Pancreas (tissue), 10 donors: Measurements from ENCODE around the gene GPC5. TPM values are rescaled to one million over a fixed set of nuclear protein-coding genes. Genes with fewer than 3 reads are reported as not detected.

ENCODE experiments used
- ATAC-seq, 4 donors: fragments of 200-7000 bp; cut with Tn5 transposase; one replicate each; pipeline versions ENCODE4 v1.8.0 to v1.9.1; 2020; ENCODE audit warnings: mild to moderate bottlenecking in 4 of 4, moderate library complexity in 4 of 4
- DNase-seq, 6 donors: peaks; one replicate each; pipeline ENCODE4 v3.0.0-alpha.2; 2020
- FAIRE-seq: peaks from 2 replicates; lab custom pipeline; 2012; peaks lifted over from hg19 to GRCh38; lab: Jason Lieb, UNC
- H3K27ac ChIP-seq, 4 donors: fragments of 200-600 bp; sonication (generic); 1 replicate in 3 of 4; 2 replicates in 1 of 4; pipeline versions ENCODE4 v1.5.0 to v1.8.0; 2020
- H3K27me3 ChIP-seq, 4 donors: fragments of 200-600 bp; one replicate each; pipeline ENCODE4 v1.8.0; 2021
- H3K36me3 ChIP-seq, 3 donors: fragments of 200-600 bp; sonication (generic) in 1 of 3; one replicate each; pipeline versions ENCODE4 v1.5.0 to v1.8.0; 2020 to 2021
- H3K4me1 ChIP-seq, 3 donors: fragments of 200-600 bp; one replicate each; pipeline ENCODE4 v1.8.0; 2021
- H3K4me3 ChIP-seq, 4 donors: fragments of 200-600 bp; sonication (generic) in 2 of 4; one replicate each; pipeline versions ENCODE4 v1.5.0 to v1.8.0; 2020 to 2021
- H3K9me3 ChIP-seq, 4 donors: fragments of 200-600 bp; one replicate each; pipeline ENCODE4 v1.8.0; 2021
- WGBS, 2 donors: extraction: QIAGEN DNeasy Blood & Tissue Kit; methylation state at CpG; one replicate each; pipeline ENCODE4 v1.1.7; 2013; 5-methylcytosine and 5-hydroxymethylcytosine counted together
- intact Hi-C, 3 donors: fragments of 100-400 bp; cut with DNase I; formaldehyde crosslinking; loops; one replicate each; pipeline versions ENCODE4 v1.11.1 to v1.14.2; 2022
- polyA plus RNA-seq, 2 donors: library from polyadenylated mRNA; stranded (reverse); fragments of 200-250 nt; gene quantifications; one replicate each; pipeline ENCODE4 v1.2.3, GENCODE V29; 2013
- total RNA-seq, 6 donors: library from RNA; stranded (reverse); fragmentation: NEBNext Ultra II Directional in 4 of 6; extraction: Animal tissue kit (Norgen Biotek cat#: 25700) in 4 of 6; gene quantifications; one replicate each; pipeline versions ENCODE4 v1.2.1 to v1.2.4, GENCODE V29; 2021 to 2023
- TF ChIP-seq, protein P1 (sequence below), 4 donors: fragments of 200-600 bp; sonication (generic) in 3 of 4; IDR thresholded peaks; one replicate each; pipeline versions ENCODE4 v1.5.0 to v1.8.0; 2021; ENCODE audit warnings: antibody characterized with exemption in 4 of 4
- donor health status: healthy with polysubstance abuse.
- donor health status: DM: no; HTN: no; CAD: no; lungs with moderate emphysema.
- donor health status: DM: no; HTN: no; CAD: no.
- donor health status: control.
- donor health status: control.
- donor health status: Bipolar disorder and iron deficiency.
- donor health status: DM: yes; HTN: yes; CAD: no.
- donor health status: DM: no; HTN: no; CAD: no.
- donor health status: DM: no; HTN: no; CAD: no.
- donor health status: DM: yes; HTN: yes; CAD: no.

Gene GPC5
- total and polyA plus RNA-seq, 8 donors, result 0.12 to 0.35 (median 0.35) TPM; not detected in 5

GRCh38 chr13:92224052-92224821 lies 825.8 kb downstream of the GPC5 start:
- H3K27ac ChIP-seq, result no peak overlapping the region
- intact Hi-C loops, result no loop called here
- ATAC-seq (peak in 3 of 4 donors; percentile 64 to 70 (median 64)), FAIRE-seq (no peak), DNase-seq (no peak)
- no peaks in the 10 kb centered on the region for H3K27me3 ChIP-seq
- no peak overlapping the region for H3K4me3 ChIP-seq
- TF ChIP-seq, protein P1, sequence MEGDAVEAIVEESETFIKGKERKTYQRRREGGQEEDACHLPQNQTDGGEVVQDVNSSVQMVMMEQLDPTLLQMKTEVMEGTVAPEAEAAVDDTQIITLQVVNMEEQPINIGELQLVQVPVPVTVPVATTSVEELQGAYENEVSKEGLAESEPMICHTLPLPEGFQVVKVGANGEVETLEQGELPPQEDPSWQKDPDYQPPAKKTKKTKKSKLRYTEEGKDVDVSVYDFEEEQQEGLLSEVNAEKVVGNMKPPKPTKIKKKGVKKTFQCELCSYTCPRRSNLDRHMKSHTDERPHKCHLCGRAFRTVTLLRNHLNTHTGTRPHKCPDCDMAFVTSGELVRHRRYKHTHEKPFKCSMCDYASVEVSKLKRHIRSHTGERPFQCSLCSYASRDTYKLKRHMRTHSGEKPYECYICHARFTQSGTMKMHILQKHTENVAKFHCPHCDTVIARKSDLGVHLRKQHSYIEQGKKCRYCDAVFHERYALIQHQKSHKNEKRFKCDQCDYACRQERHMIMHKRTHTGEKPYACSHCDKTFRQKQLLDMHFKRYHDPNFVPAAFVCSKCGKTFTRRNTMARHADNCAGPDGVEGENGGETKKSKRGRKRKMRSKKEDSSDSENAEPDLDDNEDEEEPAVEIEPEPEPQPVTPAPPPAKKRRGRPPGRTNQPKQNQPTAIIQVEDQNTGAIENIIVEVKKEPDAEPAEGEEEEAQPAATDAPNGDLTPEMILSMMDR (IDR thresholded peaks at IDR 0.05), result no peak
- H3K4me1 ChIP-seq, result no peaks in the 10 kb centered on the region
- 48 to 58% methylated on average over 5 of the region's 5 CpGs for WGBS, 2 donors
- H3K9me3 ChIP-seq, result no peaks in the 10 kb centered on the region
- no peaks in the 10 kb centered on the region for H3K36me3 ChIP-seq

DNA sequence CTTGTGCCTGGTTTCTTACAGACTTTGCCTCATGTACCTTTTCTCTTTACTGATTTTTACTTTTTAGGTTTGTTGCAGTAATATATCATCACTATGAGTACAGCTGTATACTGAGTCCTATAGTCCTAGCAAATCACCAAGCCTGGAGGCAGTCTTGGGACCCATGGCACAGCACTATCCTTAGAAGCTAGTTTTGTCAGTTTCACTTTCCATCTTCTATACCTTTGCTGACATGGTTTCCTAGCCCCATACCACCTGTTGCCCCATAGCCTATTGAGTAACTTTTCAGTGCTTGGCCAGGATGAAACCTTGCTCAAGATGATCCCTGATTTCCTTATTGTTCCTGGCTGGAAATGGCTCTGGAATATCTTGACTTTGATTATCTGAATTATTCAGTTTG lies 826.4 kb downstream of the GPC5 start:
- no peak overlapping the region for H3K27ac ChIP-seq
- intact Hi-C loops, result no loop called here
- no peak for DNase-seq

GRCh38 chr13:92225861-92226260 lies 827.4 kb downstream of the GPC5 start:
- no peaks in the 10 kb centered on the region for H3K27me3 ChIP-seq
- ATAC-seq (no peak), FAIRE-seq (no peak), DNase-seq (no peak)
- H3K4me1 ChIP-seq, result no peaks in the 10 kb centered on the region
- no peaks in the 10 kb centered on the region for H3K36me3 ChIP-seq
- TF ChIP-seq, protein P1 (IDR thresholded peaks at IDR 0.05), result no peak
- H3K4me3 ChIP-seq, result no peak overlapping the region
- 53 to 67% methylated on average over 2 of the region's 2 CpGs for WGBS, 2 donors
- H3K9me3 ChIP-seq, result no peaks in the 10 kb centered on the region
- intact Hi-C loops, result no loop called here
- H3K27ac ChIP-seq, result no peak overlapping the region

More for the DNA sequence above, 826.4 kb downstream of the GPC5 start:
- TF ChIP-seq, protein P1 (IDR thresholded peaks at IDR 0.05), result no peak
- no peak for FAIRE-seq
- Histone ChIP-seq H3K4me1 (no peaks in the 10 kb centered on the region), H3K9me3 (no peaks in the 10 kb centered on the region), H3K36me3 (no peaks in the 10 kb centered on the region), H3K4me3 (no peak overlapping the region), H3K27me3 (no peaks in the 10 kb centered on the region)
- ATAC-seq, result peak in 1 of 4 donors; percentile 11

DNA sequence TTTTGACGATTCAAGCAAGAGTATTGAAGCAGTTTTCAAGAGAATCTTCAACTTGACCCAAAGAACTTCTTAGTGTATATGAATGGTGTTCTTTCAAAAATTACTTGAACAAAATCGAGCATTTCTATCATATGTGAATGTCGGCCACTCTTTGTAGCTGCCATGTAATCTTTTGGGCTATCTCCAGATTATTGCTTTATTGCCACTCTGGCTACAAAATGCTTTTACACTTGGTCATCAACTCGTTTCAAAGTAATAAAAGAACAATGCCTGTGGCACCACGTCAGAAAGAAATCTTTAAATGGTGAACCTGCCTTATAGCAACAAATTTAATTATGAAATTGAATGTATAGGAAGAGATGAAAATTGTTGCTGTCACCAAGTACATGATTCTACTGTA lies 834.5 kb downstream of the GPC5 start:
- 60 to 75% methylated on average over 5 of the region's 5 CpGs for WGBS, 2 donors
- Histone ChIP-seq H3K27me3 (no peaks in the 10 kb centered on the region), H3K4me1 (no peaks in the 10 kb centered on the region), H3K9me3 (no peaks in the 10 kb centered on the region), H3K4me3 (no peak overlapping the region), H3K36me3 (no peaks in the 10 kb centered on the region), H3K27ac (no peak overlapping the region)
- intact Hi-C loops, result no loop called here
- ATAC-seq (no peak), DNase-seq (no peak), FAIRE-seq (no peak)
- TF ChIP-seq, protein P1 (IDR thresholded peaks at IDR 0.05), result no peak

GRCh38 chr13:92251671-92252210 lies 853.3 kb downstream of the GPC5 start:
- DNase-seq, result no peak

More at GRCh38 chr13:92251671-92252210, 853.3 kb downstream of the GPC5 start:
- Histone ChIP-seq H3K9me3 (no peaks in the 10 kb centered on the region), H3K4me3 (no peak overlapping the region), H3K27me3 (no peaks in the 10 kb centered on the region), H3K36me3 (no peaks in the 10 kb centered on the region), H3K27ac (no peak overlapping the region), H3K4me1 (no peaks in the 10 kb centered on the region)
- ATAC-seq, result no peak
- 34 to 52% methylated on average over 2 of the region's 2 CpGs for WGBS, 2 donors
- no peak for FAIRE-seq
- intact Hi-C loops, result no loop called here
- TF ChIP-seq, protein P1 (IDR thresholded peaks at IDR 0.05), result no peak
